LNCaP clone FGC (cell line): ENCODE data around the gene KIN.

Experiments
- DNase-seq: peaks from one replicate; pipeline ENCODE4 v3.0.0-alpha.2; 2011; ENCODE audit warnings: low read depth
- H3K4me3 ChIP-seq: 2 replicates; pipeline ENCODE4 v1.5.1; 2011; ENCODE audit warnings: mild to moderate bottlenecking, low read depth, low read length, control low read depth
- CTCF ChIP-seq: IDR thresholded peaks from 2 replicates; pipeline ENCODE4 v1.5.1; 2012; ENCODE audit warnings: mild to moderate bottlenecking; ENCODE audit not compliant: control insufficient read depth, insufficient read depth; ENCODE audit errors: extremely low read depth

The KIN gene

GRCh38 chr10:7787857-7788638 lies at the start of gene KIN, which contains the start of gene ATP5F1C:
TSS of gene KIN (minus strand) at chr10:7787993. CDS start at chr10:7787933, 60 bp downstream.
TSS of gene ATP5F1C (plus strand) at chr10:7788177. CDS start at chr10:7788208, 31 bp downstream.
- TF ChIP-seq CTCF, result no peak
- peak within 1 kb of the TSS; percentile 83 for H3K4me3 ChIP-seq
- peak; percentile 84 for DNase-seq

GRCh38 chr10:7836571-7836970 lies 48.8 kb upstream of the KIN start:
- no peak overlapping the region for H3K4me3 ChIP-seq
- DNase-seq, result no peak
- TF ChIP-seq CTCF, result no peak

- no peak overlapping the region for H3K4me3 ChIP-seq
- DNase-seq, result no peak
- TF ChIP-seq CTCF, result no peak
Observed at GRCh38 chr10:7834262-7834661, 46.5 kb upstream of the KIN start.

GRCh38 chr10:7833210-7833609 lies 45.4 kb upstream of the KIN start:
- H3K4me3 ChIP-seq, result no peak overlapping the region
- no peak for TF ChIP-seq CTCF
- DNase-seq, result no peak

- TF ChIP-seq CTCF, result no peak
- H3K4me3 ChIP-seq, result no peak overlapping the region
- DNase-seq, result no peak
Observed at GRCh38 chr10:7832060-7832459, 44.3 kb upstream of the KIN start.

- no peak overlapping the region for H3K4me3 ChIP-seq
- no peak for DNase-seq
- no peak for TF ChIP-seq CTCF
Observed at GRCh38 chr10:7829289-7829834, 41.6 kb upstream of the KIN start.

GRCh38 chr10:7826971-7827370 lies 39.2 kb upstream of the KIN start:
- no peak for TF ChIP-seq CTCF
- no peak overlapping the region for H3K4me3 ChIP-seq
- DNase-seq, result no peak
